Measurements from ENCODE around the gene ACTR6. TPM values are rescaled to one million over a fixed set of nuclear protein-coding genes. Genes with fewer than 3 reads are reported as not detected.

Gene ACTR6
- total and polyA plus RNA-seq, 10 of the 15 experiments (the other 5 are each of a cell fraction or from before 2014, with no cell fraction given) = 17.4 to 62.4 (median 40.5) TPM

GRCh38 chr12:100211698-100212097 lies 11.1 kb downstream of the ACTR6 start:
- SMC1A ChIA-PET (ENCODE audit: uncharacterized antibody, unreplicated experiment) = interaction anchor here (0.9 kb wide), 1 partner anchor 23 kb away, joined by 3 read pairs; no protein-coding TSS in a partner anchor
- H3K9me3 ChIP-seq (replicated peaks; ENCODE audit: control insufficient read depth, insufficient read depth, low read length) = no peaks in the 10 kb centered on the region
- POLR2A ChIA-PET = no interaction called here
- no peak overlapping the region for H2AFZ ChIP-seq (ENCODE audit: control insufficient read depth, low read depth, low read length)
- no peaks in the 10 kb centered on the region for H3K27me3 ChIP-seq (replicated peaks in 1 of 2; ENCODE audit: control insufficient read depth in 2 of 2, insufficient read depth in 2 of 2, low read length in 1 of 2)
- no peak overlapping the region for H3K4me2 ChIP-seq (ENCODE audit: control insufficient read depth, insufficient read depth)
- no peak overlapping the region for H3K27ac ChIP-seq (ENCODE audit: control insufficient read depth, insufficient read depth)
- BruUV-seq (replicated peaks) = no TSS peak
- CTCF ChIA-PET = interaction anchor here (0.7 to 0.8 kb wide), 2 partner anchors 21 to 23 kb away, joined by 3 read pairs; no protein-coding TSS in a partner anchor
- H4K20me1 ChIP-seq (ENCODE audit: control insufficient read depth, insufficient read depth) = no peaks in the 10 kb centered on the region
- no peak overlapping the region for H3K4me3 ChIP-seq
- no peaks in the 10 kb centered on the region for H3K79me2 ChIP-seq (ENCODE audit: control insufficient read depth, insufficient read depth, low read length)
- no peaks in the 10 kb centered on the region for H3K4me1 ChIP-seq (ENCODE audit: control insufficient read depth, insufficient read depth, low read length)
- FAIRE-seq (no peak), ATAC-seq (no peak), DNase-seq (ENCODE audit: low read depth, low spot score) (no peak)
- no peak overlapping the region for H3K9ac ChIP-seq (ENCODE audit: control insufficient read depth, insufficient read depth, low read length)
- H3K36me3 ChIP-seq (ENCODE audit: control insufficient read depth in 2 of 2, insufficient read depth in 2 of 2, low read length in 1 of 2) = peaks cover 2 to 13% of the 10 kb centered on the region in 2 experiments; a peak in 3 of 4 replicates
- no peak for TF ChIP-seq E2F4 (IDR thresholded peaks at IDR 0.05; ENCODE audit: low read depth, low read length)
- TF ChIP-seq CHD1 (IDR thresholded peaks at IDR 0.05; ENCODE audit: low read depth, low read length) = no peak
- TF ChIP-seq TAF1 (IDR thresholded peaks at IDR 0.05; ENCODE audit: borderline replicate concordance, low read depth, low read length) = no peak
- no peak for TF ChIP-seq ZBTB4 (CRISPR knock-in tag; IDR thresholded peaks at IDR 0.05)
- TF ChIP-seq STAT1 (conservative IDR thresholded peaks at IDR 0.05) = no peak
- no peak for TF ChIP-seq KDM1A (IDR thresholded peaks at IDR 0.05; ENCODE audit: borderline replicate concordance)
- TF ChIP-seq EED (IDR thresholded peaks at IDR 0.05; ENCODE audit: low read depth) = no peak
- TF ChIP-seq YY1 (IDR thresholded peaks at IDR 0.05; ENCODE audit: low read depth, low read length) = no peak
- no peak for TF ChIP-seq USF2 (IDR thresholded peaks at IDR 0.05; ENCODE audit: borderline replicate concordance, low read depth, low read length)
- no peak for TF ChIP-seq YBX1 (IDR thresholded peaks at IDR 0.05)
- no peak for TF ChIP-seq SIN3A (IDR thresholded peaks at IDR 0.05; ENCODE audit: low read depth, low read length)
- TF ChIP-seq KLF5 (IDR thresholded peaks at IDR 0.05; ENCODE audit: partially characterized antibody) = no peak
- TF ChIP-seq EGR1 (IDR thresholded peaks at IDR 0.05; ENCODE audit: borderline replicate concordance in 1 of 2, low read depth in 2 of 2, low read length in 2 of 2) = no peak
- no peak for TF ChIP-seq ZNF24 (IDR thresholded peaks at IDR 0.05)
- TF ChIP-seq CBX5 (IDR thresholded peaks at IDR 0.05; ENCODE audit: low read depth) = no peak
- WGBS (ENCODE audit: insufficient coverage, insufficient replicate concordance, low lambda C conversion rate, missing lambda C conversion rate) = 91% methylated on average over 2 of the region's 2 CpGs
- RAD21 ChIA-PET (ENCODE audit: unreplicated experiment) = no interaction called here
- intact Hi-C loops (cut with micrococcal nuclease; ENCODE audit: unreplicated experiment) (no loop called here), in situ Hi-C loops (cut with MboI) (no loop called here)

Measured in GM12878 (cell line).